Pons (tissue), 1 donor: Measurements from ENCODE around the gene SLC12A5.
"Not testable (repeated sequence)": the region's sequence is repeated elsewhere in the genome, so short reads cannot be mapped to it uniquely, and the experiment has no call there.

Experiments used
- DNase-seq: peaks from one replicate; pipeline ENCODE4 v3.0.0-alpha.2; 2016; ENCODE audit warnings: low spot score

SLC12A5 gene

GRCh38 chr20:46078954-46079353 is 49.9 kb downstream of the SLC12A5 start:
- peak; percentile 73 for DNase-seq

- no peak for DNase-seq
These were observed 52.1 kb downstream of the SLC12A5 start for GRCh38 chr20:46081074-46081473.

GRCh38 chr20:46083101-46083500 is 54.1 kb downstream of the SLC12A5 start:
- DNase-seq = peak; percentile 58

DNA sequence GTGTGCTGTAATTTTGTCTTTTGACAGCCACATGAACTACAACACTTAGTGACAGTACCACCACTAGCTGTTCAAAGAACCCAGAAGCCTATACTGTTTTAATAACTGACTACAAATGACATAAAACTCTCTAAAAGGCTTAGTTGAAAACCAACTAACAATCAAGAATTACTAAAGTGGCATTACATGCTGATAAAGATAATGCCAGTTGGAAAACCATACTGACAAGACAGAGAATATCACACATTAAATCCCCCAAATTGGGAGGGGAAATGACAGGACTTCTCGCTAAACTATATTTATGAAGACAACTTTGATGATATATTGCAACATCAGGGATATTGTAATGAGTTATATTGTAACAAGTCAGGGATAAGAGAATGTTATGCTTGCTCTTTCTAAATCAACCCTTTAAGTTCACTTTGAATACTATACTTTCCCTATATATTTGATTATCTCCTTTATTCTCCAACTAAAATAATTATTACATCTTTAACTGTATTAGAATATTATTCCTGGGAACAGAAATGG is 54.6 kb downstream of the SLC12A5 start:
- no peak for DNase-seq

- DNase-seq = no peak
These were observed 55.8 kb downstream of the SLC12A5 start for GRCh38 chr20:46084805-46085178.

- DNase-seq = no peak
These were observed 56.3 kb downstream of the SLC12A5 start for GRCh38 chr20:46085179-46085851.

GRCh38 chr20:46087161-46087560 is 58.1 kb downstream of the SLC12A5 start:
- peak; percentile 50 for DNase-seq

DNA sequence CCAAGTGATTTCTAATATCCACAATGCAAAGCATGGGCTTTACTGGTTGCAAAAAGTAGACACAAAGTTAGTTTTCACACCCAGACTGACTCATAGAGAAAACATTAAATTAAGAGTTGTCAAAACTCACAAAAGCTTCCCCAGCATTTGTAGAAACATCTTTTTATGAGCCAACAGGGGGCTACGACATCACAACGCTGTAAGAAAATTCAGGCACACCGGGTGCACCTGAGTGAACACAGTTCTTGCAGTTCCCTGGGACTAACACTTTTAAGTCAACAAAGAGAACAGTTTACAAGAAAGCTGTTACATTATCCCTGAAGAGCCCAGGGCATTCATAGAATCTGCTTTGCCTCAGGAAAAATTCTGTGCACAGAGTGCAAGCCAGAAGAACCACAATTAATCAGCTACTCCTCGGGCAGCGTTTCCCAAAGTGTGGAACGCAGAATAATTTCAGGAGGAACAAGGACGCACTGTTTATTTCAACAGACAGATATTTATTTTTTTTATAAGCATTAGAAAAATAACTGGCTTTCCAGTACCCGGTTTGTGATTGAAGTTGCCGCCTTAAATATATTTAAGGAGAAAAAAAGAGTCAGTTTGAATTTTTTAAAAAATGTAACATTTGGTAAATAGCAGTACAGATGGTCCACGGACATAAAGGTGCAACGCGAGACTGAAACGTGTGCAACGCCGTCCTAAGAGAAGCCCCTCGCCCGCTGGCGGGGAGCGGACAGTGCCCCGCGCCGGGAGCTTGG is 59.6 kb downstream of the SLC12A5 start:
- peak; percentile 43 for DNase-seq

- DNase-seq = no peak
These were observed 60.1 kb downstream of the SLC12A5 start for GRCh38 chr20:46089167-46089416.

GRCh38 chr20:46089417-46090388 is 60.7 kb downstream of the SLC12A5 start, which contains the start of gene NCOA5:
TSS of gene NCOA5 (minus strand) at chr20:46089962. CDS start at chr20:46079424, 10,538 bp downstream.
- peak; percentile 95 for DNase-seq

GRCh38 chr20:46091622-46092535 is 62.9 kb downstream of the SLC12A5 start:
- DNase-seq = not testable (repeated sequence)

- no peak for DNase-seq
These were observed 64.5 kb downstream of the SLC12A5 start for GRCh38 chr20:46093531-46093930.

GRCh38 chr20:46099491-46100287 is 70.7 kb downstream of the SLC12A5 start:
- no peak for DNase-seq

GRCh38 chr20:46100444-46100843 is 71.4 kb downstream of the SLC12A5 start:
- DNase-seq = not testable (repeated sequence)

GRCh38 chr20:46100988-46101387 is 72.0 kb downstream of the SLC12A5 start:
- DNase-seq = no peak

DNA sequence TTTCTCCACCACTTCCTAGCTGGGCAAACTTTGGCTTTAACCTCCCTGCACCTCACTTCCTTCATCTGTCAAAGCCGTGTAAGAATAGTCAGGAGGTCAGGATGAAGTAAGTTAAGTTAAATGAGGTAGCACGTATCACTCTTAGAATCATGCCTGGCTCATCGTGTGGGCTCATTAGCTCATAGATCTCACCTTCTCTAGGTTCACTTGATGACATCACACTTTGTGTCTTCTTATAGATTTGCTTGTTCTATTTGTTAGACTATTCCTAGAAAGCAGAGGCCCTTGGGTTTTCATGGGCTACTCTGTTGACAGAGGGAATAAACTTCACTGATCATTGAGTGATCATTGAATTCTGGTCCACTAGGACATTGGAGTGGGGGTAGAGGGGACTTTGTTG is 72.9 kb downstream of the SLC12A5 start:
- DNase-seq = no peak

DNA sequence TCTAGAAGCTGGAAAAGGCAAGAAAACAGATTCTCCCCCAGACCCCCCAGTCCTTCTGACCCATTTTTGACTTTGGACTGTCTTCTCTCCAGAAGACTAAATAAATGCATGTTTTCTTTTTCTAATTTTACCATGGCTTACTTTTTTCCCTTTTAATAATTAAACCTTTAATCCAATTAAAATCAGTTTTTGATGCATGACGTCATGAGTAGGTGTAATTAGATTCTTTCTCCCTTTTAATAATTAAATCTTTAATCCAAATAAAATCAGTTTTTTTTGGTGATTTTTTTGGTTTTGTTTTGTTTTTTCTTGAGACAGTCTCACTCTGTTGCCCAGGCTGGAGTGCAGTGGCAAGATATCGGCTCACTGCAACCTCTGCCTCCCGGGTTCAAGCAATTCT is 73.9 kb downstream of the SLC12A5 start:
- DNase-seq = no peak

DNA sequence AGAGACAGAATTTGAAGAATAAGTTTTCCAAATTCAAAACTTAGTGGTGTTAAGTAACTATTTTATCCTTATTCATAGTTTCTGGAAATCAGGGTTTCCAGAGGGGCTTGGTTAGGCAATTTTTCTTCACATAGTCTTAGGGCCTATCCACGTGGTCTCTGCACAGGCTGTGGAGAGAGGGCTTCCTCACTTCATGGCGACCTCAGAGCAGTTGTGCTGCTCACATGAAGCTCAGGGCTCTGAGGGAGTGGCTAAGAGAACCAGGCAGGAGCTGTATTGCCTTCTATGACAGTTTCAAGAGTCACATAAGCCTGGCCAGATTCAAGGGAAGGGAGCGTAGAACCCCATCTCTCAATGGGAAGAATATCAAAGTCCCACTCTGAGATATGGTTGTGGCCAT is 75.2 kb downstream of the SLC12A5 start:
- DNase-seq = no peak

DNA sequence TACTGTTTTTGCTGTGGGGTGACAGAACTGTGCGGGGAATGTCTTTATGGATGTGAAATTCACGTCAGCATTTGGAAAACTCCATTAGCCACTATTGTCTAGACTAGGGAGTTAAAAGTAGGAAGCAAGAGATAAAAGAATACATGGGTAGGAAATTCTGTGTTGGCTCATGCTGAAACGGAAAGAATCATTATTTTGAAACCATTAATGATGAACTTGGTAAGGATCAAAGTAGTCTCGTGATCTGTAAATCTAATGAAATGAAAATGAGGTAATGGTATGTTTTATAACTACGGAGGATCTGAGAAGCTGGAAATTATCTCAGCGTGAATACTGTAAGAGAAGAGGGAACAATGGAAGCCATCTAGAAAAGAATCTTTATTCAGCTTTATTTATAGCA is 78.0 kb downstream of the SLC12A5 start:
- DNase-seq = no peak

- DNase-seq = peak; percentile 62
These were observed 79.4 kb downstream of the SLC12A5 start for GRCh38 chr20:46108435-46108841.
